Measurements from ENCODE around the gene HNF1A.

Gene HNF1A

DNA sequence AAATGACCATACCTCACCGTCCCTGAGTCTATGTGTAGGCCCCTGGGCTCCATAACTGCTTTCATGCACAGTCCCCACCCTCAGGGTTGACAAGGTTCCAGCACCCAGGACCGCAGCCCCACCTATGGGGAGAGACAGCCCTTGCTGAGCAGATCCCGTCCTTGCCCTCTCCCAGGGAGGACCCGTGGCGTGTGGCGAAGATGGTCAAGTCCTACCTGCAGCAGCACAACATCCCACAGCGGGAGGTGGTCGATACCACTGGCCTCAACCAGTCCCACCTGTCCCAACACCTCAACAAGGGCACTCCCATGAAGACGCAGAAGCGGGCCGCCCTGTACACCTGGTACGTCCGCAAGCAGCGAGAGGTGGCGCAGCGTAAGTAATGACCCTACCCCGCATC is 10.3 kb downstream of the HNF1A start:
- no peak for DNase-seq (ENCODE audit: low read depth in 2 of 2)

DNA sequence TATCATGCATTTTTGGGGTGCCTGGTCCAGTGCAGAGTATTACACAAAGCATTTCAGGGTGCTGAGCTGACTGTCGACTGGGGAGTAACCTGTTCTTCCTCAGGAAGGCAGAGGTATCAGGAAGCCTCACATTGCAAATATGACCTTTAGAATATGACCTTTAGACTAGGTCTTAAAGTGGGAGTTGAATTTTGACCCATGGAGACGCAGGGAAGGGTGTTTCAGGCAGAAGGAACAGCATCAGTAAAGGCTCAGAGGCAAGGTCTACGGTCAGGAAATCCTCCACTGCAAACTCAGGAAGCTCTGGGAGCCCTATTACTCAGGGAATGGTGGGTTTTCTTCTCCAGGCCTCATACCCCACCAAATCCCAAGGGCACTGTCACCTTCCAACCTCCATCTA is 11.3 kb downstream of the HNF1A start:
- DNase-seq (ENCODE audit: low read depth in 2 of 2): no peak

DNA sequence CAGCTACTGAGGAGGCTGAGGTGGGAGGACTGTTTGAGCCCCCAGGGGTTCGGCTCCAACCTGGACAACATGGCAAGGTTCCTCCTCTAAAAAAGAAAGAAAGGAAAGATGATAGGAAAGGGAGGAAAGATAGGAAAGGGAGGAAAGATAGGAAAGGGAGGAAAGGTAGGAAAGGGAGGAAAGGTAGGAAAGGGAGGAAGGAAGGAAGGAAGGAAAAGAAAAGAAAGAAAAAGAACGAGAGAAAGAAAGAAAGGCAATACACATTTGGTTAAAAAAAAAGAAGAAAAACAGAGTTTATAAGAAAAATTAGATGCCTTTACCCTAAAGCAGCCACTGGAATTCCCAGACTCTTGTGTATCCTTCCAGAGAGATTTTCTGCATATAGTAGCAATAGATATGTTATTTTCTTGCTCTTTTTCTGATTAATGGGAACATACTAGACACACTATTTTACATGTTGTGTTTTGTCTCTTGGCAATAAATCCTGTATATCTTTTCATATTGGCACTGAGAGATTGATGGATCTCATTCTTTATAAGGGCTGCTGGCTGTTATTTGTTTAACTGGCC is 12.2 kb downstream of the HNF1A start:
- no peak for DNase-seq (ENCODE audit: low read depth in 2 of 2)

DNA sequence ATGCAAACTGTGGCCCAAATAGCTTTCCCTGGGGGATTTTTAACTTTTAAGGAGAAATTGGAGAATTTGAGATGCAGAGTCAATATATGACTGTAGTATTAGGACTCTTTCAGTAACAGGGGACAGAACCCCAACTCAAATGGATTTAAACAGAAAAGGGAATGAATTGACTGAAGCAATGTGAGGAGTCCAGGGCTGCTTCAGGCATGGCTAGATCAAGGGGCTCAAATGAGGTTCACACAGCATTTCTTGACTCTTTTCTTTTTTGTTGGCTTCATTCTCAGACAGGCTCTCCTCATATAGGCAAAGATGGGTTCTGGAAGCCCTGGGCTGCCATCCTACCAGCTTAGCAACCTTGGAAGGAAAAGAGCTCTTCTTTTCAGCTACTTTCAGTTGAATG is 13.6 kb downstream of the HNF1A start:
- no peak for DNase-seq (ENCODE audit: low read depth in 2 of 2)

DNA sequence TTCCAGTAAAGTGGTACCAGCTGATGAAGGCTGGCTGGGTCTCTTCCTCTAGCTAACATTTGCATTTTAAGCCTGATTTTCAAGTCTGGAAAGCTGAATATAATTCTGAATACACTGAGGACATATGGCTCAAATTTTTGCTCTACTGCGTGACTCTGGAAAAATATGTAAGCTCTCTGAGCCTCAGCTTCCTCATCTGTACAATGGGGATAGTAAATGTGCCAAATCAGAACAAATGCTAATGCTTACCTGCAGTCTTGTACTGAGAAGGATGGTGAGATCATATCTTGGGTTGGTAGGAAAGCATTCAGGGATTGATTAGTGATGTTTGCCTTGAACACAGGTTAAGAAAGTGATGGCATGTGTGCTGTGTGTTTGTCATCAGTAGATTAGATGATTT is 14.6 kb downstream of the HNF1A start:
- DNase-seq (ENCODE audit: low read depth in 2 of 2): no peak

DNA sequence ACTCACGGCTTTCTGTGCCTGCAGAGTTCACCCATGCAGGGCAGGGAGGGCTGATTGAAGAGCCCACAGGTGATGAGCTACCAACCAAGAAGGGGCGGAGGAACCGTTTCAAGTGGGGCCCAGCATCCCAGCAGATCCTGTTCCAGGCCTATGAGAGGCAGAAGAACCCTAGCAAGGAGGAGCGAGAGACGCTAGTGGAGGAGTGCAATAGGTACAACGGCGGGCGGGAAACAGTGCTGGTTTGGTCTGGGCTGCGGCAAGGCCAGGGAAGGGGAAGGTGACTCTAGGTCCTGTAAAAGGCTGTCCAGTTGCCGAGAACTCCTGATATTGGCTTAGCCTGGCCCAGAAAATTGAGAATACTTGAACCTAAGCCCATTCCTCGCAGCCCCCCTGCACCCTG is 15.2 kb downstream of the HNF1A start:
- DNase-seq (ENCODE audit: low read depth in 2 of 2): no peak

DNA sequence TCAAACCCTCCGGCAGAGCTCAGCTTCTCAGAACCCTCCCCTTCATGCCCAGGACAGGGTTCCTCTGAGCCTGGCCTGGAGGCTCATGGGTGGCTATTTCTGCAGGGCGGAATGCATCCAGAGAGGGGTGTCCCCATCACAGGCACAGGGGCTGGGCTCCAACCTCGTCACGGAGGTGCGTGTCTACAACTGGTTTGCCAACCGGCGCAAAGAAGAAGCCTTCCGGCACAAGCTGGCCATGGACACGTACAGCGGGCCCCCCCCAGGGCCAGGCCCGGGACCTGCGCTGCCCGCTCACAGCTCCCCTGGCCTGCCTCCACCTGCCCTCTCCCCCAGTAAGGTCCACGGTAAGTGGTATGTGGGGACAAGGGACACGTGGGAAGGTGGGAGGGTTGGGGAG is 15.7 kb downstream of the HNF1A start:
- DNase-seq (ENCODE audit: low read depth in 2 of 2): no peak

DNA sequence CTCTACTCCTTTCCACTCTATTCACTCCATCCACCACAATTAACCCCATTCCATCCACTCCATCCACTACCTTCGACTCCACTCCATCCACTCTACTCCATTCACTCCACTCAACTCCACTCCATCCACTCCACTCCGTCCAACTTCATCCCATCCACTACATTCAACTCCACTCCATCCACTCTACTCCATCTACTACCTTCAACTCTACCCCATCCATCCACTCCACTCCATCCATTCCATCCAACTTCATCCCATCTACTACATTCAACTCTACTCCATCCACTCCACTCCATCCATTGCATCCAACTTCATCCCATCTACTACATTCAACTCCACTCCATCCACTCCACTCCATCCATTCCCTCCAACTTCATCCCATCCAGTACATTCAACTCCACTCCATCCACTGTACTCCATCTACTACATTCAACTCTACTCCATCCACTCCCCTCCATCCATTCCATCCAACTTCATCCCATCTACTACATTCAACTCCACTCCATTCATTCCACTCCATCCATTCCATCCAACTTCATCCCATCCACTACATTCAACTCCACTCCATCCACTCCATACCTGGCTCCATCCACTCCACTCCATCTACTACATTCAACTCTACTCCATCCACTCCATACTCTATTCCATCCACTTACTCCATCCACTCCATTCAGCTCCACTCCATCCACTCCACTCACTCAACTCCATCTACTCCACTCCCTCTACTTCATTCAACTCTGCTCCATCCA is 16.4 kb downstream of the HNF1A start:
- no peak for DNase-seq (ENCODE audit: low read depth in 2 of 2)

DNA sequence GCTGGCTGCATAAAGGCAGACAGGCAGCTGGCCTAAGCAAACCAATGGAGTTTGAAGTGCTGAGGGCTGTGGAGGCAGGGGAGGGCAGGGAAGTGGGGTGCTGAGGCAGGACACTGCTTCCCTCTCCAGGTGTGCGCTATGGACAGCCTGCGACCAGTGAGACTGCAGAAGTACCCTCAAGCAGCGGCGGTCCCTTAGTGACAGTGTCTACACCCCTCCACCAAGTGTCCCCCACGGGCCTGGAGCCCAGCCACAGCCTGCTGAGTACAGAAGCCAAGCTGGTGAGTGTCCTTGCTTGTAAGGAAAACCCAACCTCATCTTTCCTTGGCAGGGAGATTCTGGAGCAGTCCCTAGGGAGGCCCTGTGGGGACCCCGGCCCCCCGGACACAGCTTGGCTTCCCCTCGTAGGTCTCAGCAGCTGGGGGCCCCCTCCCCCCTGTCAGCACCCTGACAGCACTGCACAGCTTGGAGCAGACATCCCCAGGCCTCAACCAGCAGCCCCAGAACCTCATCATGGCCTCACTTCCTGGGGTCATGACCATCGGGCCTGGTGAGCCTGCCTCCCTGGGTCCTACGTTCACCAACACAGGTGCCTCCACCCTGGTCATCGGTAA is 17.9 kb downstream of the HNF1A start:
- DNase-seq (ENCODE audit: low read depth in 2 of 2): no peak

DNA sequence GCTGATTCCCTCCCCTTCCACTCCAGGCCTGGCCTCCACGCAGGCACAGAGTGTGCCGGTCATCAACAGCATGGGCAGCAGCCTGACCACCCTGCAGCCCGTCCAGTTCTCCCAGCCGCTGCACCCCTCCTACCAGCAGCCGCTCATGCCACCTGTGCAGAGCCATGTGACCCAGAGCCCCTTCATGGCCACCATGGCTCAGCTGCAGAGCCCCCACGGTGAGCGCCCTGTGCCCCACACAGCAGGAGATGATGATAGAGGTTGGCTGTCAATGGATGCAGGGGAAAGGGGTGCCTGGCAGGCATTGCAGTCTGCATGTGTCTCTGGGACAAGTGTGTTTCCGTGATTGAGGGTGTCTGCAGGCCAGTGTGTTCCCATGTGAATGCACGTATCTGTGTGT is 19.1 kb downstream of the HNF1A start:
- DNase-seq (ENCODE audit: low read depth in 2 of 2): no peak

DNA sequence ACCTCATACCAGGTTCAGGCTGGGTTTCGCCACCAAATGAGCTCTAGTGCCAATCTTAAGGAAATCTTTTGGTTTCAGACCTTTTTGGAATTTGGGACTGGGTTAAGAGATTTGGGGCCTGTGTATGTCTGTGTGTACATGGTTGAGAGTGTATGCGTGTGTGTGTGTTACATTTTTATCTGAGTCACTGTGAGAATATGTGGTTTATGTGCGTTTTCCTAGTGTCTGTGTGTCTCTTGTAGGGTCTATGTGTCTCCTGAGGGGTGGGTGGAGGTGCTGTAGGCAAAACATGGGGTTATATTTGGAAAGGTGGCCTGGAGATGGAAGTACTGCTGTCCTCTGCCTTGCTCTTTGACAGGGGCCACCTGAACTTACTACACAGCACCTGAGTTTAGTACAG is 20.1 kb downstream of the HNF1A start:
- no peak for DNase-seq (ENCODE audit: low read depth in 2 of 2)

DNA sequence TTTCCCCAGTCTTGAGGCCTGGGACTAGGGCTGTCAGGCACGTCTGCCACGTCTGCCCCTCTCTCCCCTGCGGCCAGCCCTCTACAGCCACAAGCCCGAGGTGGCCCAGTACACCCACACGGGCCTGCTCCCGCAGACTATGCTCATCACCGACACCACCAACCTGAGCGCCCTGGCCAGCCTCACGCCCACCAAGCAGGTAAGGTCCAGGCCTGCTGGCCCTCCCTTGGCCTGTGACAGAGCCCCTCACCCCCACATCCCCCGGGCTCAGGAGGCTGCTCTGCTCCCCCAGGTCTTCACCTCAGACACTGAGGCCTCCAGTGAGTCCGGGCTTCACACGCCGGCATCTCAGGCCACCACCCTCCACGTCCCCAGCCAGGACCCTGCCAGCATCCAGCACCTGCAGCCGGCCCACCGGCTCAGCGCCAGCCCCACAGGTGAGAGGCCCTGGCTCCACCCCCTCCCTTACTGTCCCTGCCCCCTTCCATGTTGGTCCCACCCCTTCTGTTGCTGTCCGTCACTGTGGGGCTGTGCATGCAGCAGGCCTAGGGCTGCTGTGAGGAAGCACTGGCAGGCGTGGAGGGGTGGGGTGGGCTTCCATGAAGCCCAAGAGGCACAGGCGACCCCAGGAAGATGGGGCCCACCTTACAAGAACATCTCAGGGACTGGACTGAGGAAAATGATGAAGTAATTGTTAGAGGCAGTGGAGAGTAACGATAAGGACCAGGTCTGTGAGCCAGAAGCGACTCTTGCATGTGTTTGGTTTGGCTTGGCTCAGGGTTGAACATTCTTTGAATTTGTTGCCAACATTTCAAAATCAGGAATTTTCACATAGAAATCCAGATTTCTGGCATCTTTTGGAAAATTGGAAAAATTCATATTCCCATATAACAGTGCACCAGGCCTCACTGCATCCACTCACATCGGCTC is 21.1 kb downstream of the HNF1A start:
- peak in 1 of 2 experiments; percentile 3 for DNase-seq (ENCODE audit: low read depth in 2 of 2)

DNA sequence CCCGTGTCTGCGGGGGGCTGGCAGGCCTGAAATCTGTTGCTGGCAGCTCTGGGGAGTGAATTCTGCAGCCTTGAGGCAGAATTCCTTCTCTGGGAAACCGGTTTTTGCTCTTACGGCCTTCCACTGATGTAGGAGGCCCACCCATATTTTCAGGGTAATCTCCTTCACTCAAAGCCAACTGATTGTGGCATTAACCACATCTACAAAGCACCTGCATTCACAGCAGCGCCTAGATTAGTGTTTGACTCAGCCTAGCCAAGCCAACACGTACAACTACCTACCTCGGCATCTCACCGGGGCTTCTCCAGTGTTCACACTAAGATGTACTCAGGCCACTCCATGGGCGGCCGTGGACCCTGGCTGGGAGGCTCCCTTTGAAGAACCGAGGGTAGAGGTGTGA is 22.2 kb downstream of the HNF1A start:
- DNase-seq (ENCODE audit: low read depth in 2 of 2): no peak

DNA sequence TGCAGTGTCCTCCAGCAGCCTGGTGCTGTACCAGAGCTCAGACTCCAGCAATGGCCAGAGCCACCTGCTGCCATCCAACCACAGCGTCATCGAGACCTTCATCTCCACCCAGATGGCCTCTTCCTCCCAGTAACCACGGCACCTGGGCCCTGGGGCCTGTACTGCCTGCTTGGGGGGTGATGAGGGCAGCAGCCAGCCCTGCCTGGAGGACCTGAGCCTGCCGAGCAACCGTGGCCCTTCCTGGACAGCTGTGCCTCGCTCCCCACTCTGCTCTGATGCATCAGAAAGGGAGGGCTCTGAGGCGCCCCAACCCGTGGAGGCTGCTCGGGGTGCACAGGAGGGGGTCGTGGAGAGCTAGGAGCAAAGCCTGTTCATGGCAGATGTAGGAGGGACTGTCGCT is 22.7 kb downstream of the HNF1A start:
- DNase-seq (ENCODE audit: low read depth in 2 of 2): no peak

DNA sequence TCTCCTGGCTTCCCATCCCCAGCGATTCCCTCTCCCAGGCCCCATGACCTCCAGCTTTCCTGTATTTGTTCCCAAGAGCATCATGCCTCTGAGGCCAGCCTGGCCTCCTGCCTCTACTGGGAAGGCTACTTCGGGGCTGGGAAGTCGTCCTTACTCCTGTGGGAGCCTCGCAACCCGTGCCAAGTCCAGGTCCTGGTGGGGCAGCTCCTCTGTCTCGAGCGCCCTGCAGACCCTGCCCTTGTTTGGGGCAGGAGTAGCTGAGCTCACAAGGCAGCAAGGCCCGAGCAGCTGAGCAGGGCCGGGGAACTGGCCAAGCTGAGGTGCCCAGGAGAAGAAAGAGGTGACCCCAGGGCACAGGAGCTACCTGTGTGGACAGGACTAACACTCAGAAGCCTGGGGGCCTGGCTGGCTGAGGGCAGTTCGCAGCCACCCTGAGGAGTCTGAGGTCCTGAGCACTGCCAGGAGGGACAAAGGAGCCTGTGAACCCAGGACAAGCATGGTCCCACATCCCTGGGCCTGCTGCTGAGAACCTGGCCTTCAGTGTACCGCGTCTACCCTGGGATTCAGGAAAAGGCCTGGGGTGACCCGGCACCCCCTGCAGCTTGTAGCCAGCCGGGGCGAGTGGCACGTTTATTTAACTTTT is 23.6 kb downstream of the HNF1A start:
- DNase-seq (ENCODE audit: low read depth in 2 of 2): no peak

DNA sequence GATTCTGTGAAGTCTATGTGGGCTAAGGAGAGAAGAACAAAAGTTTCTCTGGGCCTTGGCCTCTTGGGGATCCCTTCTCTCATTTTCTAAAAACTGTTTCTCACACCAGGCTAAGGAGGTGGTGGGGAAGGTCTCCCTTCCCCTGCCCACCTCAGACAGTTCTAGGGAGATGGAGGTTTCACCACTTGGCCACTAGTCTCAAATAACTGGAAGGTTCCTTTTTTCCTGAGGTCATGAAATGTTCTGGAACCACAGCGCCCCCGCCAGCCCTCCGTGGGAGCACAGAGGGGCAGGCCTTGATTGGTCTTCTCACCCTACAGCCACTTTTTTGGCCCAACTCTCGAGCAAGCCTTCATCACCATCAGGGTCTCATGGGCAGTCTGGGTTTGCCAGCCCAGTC is 25.3 kb downstream of the HNF1A start:
- no peak for DNase-seq (ENCODE audit: low read depth in 2 of 2)

DNA sequence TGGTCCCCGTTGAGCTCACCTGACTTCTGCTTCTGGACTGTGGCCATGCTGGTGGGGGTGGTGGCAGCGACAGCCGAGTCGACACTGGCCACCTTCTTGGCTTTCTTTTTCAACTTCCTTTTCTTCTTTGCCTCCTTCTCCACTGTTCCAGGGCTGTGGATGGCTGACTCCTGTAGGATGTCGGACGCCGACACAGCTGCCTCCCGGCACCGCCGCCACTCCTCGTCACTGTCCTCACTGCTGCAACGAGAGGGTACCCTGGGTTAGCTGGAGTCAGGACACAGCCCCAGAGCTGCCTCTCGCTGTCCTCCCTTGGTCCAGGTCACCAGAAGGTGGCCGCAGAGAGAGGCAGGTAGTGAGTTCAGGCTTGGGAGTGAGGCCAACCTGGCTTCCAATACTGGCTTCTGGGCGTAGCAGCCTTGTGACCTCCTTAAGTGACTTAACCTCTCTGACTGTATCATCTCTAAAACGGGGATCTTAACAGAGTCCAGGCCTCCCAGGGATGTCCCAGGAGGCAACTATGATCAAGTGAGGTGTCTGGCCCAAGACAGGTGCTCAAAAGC is 26.0 kb downstream of the HNF1A start:
- DNase-seq (ENCODE audit: low read depth in 2 of 2): no peak

DNA sequence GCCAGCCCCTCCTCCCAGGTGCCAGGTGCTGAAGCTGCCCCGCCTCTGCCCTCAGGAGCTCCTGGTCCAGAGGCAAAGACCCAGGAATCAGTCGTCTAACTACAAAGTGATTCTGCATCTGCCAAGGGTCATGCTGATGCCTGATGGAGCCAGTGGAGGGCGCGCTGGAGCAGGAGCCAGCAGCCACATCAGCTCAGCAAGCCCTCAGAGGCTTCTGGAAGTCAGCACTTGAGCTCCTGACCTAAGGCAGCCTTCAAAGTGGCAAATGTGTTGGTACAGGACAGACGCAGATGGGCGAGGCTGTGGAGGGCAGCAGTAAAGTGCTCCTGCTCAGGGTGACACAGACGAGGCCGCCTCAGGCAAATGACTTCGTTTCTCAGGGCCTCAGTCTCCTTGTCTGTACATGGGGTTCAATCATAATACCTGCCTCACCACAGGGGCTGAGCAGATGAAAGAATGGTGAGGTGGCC is 27.0 kb downstream of the HNF1A start:
- no peak for DNase-seq (ENCODE audit: low read depth in 2 of 2)

DNA sequence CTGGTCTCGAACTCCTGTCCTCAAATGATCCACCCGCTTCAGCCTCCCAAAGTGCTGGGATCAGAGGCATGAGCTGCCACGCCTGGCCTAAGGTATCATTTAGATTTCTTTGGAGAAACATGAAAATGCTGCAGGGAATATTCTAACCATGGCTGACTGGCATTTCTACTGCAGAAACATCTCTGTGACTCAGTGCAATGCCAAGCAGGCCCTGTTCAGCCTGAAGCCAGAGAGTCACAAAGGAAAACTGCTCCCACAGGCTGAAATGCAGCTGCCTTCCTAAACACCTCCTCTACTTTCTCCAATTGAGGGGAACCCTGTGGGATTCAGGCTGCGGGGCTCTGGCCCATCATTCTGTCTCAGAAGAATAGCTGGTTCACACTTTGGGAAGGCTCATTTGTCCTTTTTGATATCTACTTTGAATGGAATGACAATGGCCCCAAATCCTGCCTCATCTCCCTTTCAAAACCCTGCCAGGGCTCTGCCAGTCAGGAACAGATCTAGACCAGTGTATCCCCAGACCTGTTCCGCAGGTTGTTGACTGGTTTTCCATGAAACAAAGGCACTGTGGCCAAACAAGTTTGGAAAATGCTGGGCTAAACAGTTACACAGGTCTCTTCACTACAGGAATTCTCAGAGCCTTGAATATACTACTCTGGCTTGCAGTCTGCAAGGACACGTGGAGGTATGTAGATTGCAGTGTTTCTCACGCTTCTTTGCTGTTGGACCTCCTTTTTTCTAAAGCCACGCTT is 30.2 kb downstream of the HNF1A start:
- DNase-seq (ENCODE audit: low read depth in 2 of 2): no peak

DNA sequence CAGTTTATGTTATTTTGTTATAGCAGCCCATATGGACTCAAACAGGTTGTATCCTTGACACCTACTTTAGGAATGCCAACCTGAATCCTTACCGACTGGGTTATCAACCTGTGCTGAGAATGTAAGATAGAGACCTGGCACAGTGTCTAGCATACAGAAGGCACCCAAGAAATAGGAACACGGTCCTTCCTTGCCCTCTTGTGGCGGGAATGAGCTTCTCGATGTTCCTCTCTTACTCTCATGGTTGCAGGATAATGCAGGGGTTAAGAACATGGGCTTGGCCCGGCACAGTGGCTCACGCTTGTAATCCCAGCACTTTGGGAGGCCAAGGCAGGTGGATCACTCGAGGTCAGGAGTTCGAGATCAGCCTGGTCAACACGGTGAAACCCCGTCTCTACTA is 31.4 kb downstream of the HNF1A start:
- DNase-seq (ENCODE audit: low read depth in 2 of 2): peak in 1 of 2 experiments; percentile 6

DNA sequence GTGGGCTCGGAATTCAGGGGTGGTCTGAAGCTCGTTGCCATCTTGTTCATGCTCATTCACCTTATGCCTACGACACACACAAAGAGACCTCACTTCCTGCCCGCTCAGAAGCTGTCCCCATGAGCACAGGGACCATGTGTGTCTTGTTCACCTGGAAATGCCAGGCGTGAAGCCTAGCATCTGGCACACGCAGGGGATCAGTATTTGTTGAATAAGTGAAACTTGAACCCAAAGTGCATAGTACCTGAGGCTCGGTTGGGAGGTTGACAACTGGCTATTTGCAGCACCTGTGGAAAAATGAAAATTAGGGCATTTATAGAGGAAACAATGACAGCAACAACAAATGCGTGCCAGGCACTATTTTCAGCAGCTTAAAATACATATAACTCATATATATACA is 32.5 kb downstream of the HNF1A start:
- DNase-seq (ENCODE audit: low read depth in 2 of 2): no peak
